HL-60 (cell line): Measurements from ENCODE around the gene CAMK2D.

Experiments
- DNase-seq, 2 experiments: peaks; one replicate each; pipeline ENCODE4 v3.0.0-alpha.2; 2010 to 2020; ENCODE audit warnings: low read depth in 1 of 2, low spot score in 1 of 2
- H3K27ac ChIP-seq: fragments of 250-450 bp; sonication (Bioruptor Pico); replicated peaks from 2 replicates; pipeline ENCODE4 v1.5.1; 2020; ENCODE audit warnings: mild to moderate bottlenecking, moderate library complexity
- H3K27me3 ChIP-seq: fragments of 250-450 bp; sonication (Bioruptor Pico); 2 replicates; pipeline ENCODE4 v1.5.1; 2021; ENCODE audit warnings: mild to moderate bottlenecking, moderate library complexity; ENCODE audit not compliant: insufficient read depth, poor library complexity, severe bottlenecking
- H3K4me3 ChIP-seq: replicated peaks from 2 replicates; pipeline ENCODE4 v1.5.1; 2011; ENCODE audit warnings: mild to moderate bottlenecking, control low read depth, low read length; ENCODE audit not compliant: insufficient read depth
- GABPA ChIP-seq: IDR thresholded peaks from 2 replicates; pipeline ENCODE4 v1.6.1; 2012; ENCODE audit warnings: low read depth
- POLR2AphosphoS5 ChIP-seq: IDR thresholded peaks from 2 replicates; pipeline ENCODE4 v1.6.1; 2012; ENCODE audit warnings: low read depth
- SPI1 ChIP-seq: IDR thresholded peaks from 2 replicates; pipeline ENCODE4 v1.6.1; 2012; ENCODE audit warnings: low read depth, mild to moderate bottlenecking, borderline replicate concordance
- TF ChIP-seq, protein P1 (sequence below): IDR thresholded peaks from one replicate; pipeline ENCODE4 v1.5.1; 2011; ENCODE audit warnings: low read length, control low read depth, inconsistent platforms; ENCODE audit not compliant: insufficient read depth
- TF ChIP-seq, protein P2 (sequence below): IDR thresholded peaks from 2 replicates; pipeline ENCODE4 v1.6.1; 2012; ENCODE audit warnings: low read depth; ENCODE audit not compliant: insufficient replicate concordance

The CAMK2D gene

DNA sequence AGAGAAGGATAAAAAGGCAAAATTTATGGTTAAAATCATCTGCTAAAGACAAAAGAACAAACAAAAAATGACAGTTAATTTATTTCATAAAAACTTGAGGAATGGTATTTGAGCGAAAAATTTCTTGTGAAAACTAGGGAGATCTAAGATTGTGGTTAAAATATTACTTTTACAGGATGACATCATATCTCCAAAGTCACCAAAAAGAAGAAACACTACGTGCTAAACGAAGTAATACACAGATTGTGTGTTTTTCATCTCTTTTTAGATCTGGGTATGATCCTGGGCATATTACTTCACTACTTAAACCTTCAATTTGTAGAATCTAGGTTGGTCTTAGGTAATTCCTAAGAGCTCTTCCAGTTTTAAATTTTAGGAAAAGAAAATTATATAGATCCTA is 107.7 kb downstream of the CAMK2D start:
- H3K27me3 ChIP-seq, result no peaks in the 10 kb centered on the region
- DNase-seq, result no peak
- H3K4me3 ChIP-seq, result no peak overlapping the region
- TF ChIP-seq, protein P1, sequence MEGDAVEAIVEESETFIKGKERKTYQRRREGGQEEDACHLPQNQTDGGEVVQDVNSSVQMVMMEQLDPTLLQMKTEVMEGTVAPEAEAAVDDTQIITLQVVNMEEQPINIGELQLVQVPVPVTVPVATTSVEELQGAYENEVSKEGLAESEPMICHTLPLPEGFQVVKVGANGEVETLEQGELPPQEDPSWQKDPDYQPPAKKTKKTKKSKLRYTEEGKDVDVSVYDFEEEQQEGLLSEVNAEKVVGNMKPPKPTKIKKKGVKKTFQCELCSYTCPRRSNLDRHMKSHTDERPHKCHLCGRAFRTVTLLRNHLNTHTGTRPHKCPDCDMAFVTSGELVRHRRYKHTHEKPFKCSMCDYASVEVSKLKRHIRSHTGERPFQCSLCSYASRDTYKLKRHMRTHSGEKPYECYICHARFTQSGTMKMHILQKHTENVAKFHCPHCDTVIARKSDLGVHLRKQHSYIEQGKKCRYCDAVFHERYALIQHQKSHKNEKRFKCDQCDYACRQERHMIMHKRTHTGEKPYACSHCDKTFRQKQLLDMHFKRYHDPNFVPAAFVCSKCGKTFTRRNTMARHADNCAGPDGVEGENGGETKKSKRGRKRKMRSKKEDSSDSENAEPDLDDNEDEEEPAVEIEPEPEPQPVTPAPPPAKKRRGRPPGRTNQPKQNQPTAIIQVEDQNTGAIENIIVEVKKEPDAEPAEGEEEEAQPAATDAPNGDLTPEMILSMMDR, result no peak
- TF ChIP-seq POLR2AphosphoS5 (no peak), GABPA (no peak), SPI1 (no peak)
- TF ChIP-seq, protein P2, sequence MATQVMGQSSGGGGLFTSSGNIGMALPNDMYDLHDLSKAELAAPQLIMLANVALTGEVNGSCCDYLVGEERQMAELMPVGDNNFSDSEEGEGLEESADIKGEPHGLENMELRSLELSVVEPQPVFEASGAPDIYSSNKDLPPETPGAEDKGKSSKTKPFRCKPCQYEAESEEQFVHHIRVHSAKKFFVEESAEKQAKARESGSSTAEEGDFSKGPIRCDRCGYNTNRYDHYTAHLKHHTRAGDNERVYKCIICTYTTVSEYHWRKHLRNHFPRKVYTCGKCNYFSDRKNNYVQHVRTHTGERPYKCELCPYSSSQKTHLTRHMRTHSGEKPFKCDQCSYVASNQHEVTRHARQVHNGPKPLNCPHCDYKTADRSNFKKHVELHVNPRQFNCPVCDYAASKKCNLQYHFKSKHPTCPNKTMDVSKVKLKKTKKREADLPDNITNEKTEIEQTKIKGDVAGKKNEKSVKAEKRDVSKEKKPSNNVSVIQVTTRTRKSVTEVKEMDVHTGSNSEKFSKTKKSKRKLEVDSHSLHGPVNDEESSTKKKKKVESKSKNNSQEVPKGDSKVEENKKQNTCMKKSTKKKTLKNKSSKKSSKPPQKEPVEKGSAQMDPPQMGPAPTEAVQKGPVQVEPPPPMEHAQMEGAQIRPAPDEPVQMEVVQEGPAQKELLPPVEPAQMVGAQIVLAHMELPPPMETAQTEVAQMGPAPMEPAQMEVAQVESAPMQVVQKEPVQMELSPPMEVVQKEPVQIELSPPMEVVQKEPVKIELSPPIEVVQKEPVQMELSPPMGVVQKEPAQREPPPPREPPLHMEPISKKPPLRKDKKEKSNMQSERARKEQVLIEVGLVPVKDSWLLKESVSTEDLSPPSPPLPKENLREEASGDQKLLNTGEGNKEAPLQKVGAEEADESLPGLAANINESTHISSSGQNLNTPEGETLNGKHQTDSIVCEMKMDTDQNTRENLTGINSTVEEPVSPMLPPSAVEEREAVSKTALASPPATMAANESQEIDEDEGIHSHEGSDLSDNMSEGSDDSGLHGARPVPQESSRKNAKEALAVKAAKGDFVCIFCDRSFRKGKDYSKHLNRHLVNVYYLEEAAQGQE, result no peak
- H3K27ac ChIP-seq, result no peak overlapping the region

DNA sequence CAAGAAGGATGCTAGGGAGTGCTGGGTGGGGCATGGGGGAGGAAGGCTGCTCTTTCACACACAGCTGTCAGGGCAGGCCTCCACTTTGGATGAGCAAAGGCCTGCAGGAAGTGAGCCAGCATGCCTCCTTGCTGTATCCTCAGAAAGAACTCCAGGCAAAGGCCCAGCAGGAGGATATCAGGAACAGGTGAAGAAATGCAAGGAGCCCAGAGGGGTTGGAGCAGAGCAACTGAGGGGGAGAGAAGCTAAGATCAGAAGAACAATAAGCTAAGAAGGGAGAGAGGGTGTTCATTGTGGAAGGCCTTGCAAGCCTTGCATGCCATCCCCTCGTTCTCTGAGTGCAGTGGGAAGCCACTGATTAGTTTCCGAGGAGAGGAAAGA is 115.1 kb downstream of the CAMK2D start:
- TF ChIP-seq, protein P2, result no peak
- no peak for TF ChIP-seq POLR2AphosphoS5
- TF ChIP-seq SPI1, result no peak
- TF ChIP-seq, protein P1, result no peak
- TF ChIP-seq GABPA, result no peak
- H3K27me3 ChIP-seq, result no peaks in the 10 kb centered on the region
- H3K4me3 ChIP-seq, result no peak overlapping the region
- no peak for DNase-seq
- no peak overlapping the region for H3K27ac ChIP-seq

DNA sequence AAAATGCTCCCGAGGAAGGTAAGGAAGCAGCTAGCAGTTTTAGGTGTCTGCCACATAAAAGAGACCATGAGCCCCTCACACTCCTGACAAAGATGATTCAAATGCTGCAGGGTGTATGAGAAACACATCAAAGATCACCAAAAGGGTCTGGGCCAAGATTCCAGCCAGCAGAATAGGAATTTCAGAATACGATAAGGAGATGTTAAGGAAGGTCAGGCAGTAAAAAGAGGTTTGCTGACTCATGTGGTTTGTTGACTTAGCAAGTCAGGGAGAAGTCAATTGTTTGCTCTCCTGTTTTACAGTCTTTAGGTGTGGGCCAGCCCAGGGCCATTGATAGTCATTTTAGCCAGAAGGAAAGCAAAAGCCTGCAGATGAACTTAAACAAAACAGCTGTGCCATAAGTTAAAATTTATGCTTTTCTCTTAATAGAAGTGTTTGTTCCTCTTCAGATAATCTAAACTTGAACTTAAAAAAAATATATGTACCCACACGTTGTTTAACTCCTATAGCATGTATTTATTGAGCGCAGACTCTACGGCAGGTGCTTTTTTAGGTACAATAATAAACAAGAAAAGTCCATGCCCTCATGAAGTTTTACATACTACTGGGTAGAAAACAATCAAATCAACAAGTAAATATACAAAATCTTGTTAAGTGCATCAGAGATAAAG is 115.6 kb downstream of the CAMK2D start:
- no peaks in the 10 kb centered on the region for H3K27me3 ChIP-seq
- TF ChIP-seq, protein P1, result no peak
- TF ChIP-seq POLR2AphosphoS5, result no peak
- TF ChIP-seq, protein P2, result no peak
- no peak for TF ChIP-seq GABPA
- TF ChIP-seq SPI1, result no peak
- no peak overlapping the region for H3K27ac ChIP-seq
- no peak for DNase-seq
- H3K4me3 ChIP-seq, result no peak overlapping the region
